Measurements from ENCODE around the gene JMJD6.
"Not testable (repeated sequence)": the region's sequence is repeated elsewhere in the genome, so short reads cannot be mapped to it uniquely, and the experiment has no call there.

Gene JMJD6

GRCh38 chr17:76736349-76737081, 10.1 kb upstream of the JMJD6 start:
- DNase-seq: peak; percentile 44

- DNase-seq: no peak
These were observed 9.4 kb upstream of the JMJD6 start for GRCh38 chr17:76735586-76736348.

- DNase-seq: no peak
These were observed 8.6 kb upstream of the JMJD6 start for GRCh38 chr17:76735006-76735405.

GRCh38 chr17:76734080-76734840, 7.9 kb upstream of the JMJD6 start:
- DNase-seq: no peak

- DNase-seq: no peak
These were observed 7.2 kb upstream of the JMJD6 start for GRCh38 chr17:76733618-76733957.

- DNase-seq: no peak
These were observed 6.6 kb upstream of the JMJD6 start for GRCh38 chr17:76732734-76733617.

- not testable (repeated sequence) for DNase-seq
These were observed 5.7 kb upstream of the JMJD6 start for GRCh38 chr17:76731800-76732733.

- DNase-seq: no peak
These were observed 1.5 kb upstream of the JMJD6 start for GRCh38 chr17:76727745-76728456.

GRCh38 chr17:76726776-76727718, 641 bp upstream of the JMJD6 start, which contains the start of gene METTL23:
Gene METTL23, plus strand, starts transcription at chr17:76726839. Its CDS starts 2,872 bp downstream, at chr17:76729711.
- DNase-seq: peak; percentile 92

- DNase-seq: peak; percentile 58
These were observed 701 bp downstream of the JMJD6 start for GRCh38 chr17:76725580-76726230.

GRCh38 chr17:76723812-76724211, 2.6 kb downstream of the JMJD6 start:
- no peak for DNase-seq

- not testable (repeated sequence) for DNase-seq
These were observed 3.4 kb downstream of the JMJD6 start for GRCh38 chr17:76722977-76723376.

- DNase-seq: no peak
These were observed 4.1 kb downstream of the JMJD6 start for GRCh38 chr17:76722279-76722678.

GRCh38 chr17:76721463-76721862, 4.9 kb downstream of the JMJD6 start:
- no peak for DNase-seq

- no peak for DNase-seq
These were observed 5.5 kb downstream of the JMJD6 start for GRCh38 chr17:76720941-76721340.

- DNase-seq: no peak
These were observed 6.2 kb downstream of the JMJD6 start for GRCh38 chr17:76720211-76720610.

- no peak for DNase-seq
These were observed 7.9 kb downstream of the JMJD6 start for GRCh38 chr17:76718516-76718915.

- no peak for DNase-seq
These were observed 9.6 kb downstream of the JMJD6 start for GRCh38 chr17:76716839-76717215.
